Neural cell (in vitro differentiated cells): ENCODE measurements around the gene LSAMP.

ENCODE experiments used
- EP300 ChIP-seq: fragments of 450-650 bp; conservative IDR thresholded peaks from 2 replicates; pipeline ENCODE4 v1.6.1; 2014; ENCODE audit warnings: antibody characterized with exemption, mild to moderate bottlenecking, moderate library complexity; ENCODE audit not compliant: poor library complexity, severe bottlenecking
- EZH2 ChIP-seq: fragments of 200-600, 300-800 bp; shearing (Covaris generic), sonication (generic); IDR thresholded peaks from 2 replicates; pipeline ENCODE4 v1.6.1; 2014; ENCODE audit warnings: antibody characterized with exemption, low read length, borderline replicate concordance, mild to moderate bottlenecking; ENCODE audit not compliant: insufficient read depth, poor library complexity, severe bottlenecking
- RAD21 ChIP-seq: fragments of 450-650 bp; conservative IDR thresholded peaks from 2 replicates; pipeline ENCODE4 v1.6.1; 2014; ENCODE audit warnings: antibody characterized with exemption, mild to moderate bottlenecking, moderate library complexity
- TF ChIP-seq, protein P1 (sequence below): fragments of 450-650 bp; IDR thresholded peaks from 2 replicates; pipeline ENCODE4 v1.5.1; 2014; ENCODE audit warnings: antibody characterized with exemption, mild to moderate bottlenecking, moderate library complexity; ENCODE audit not compliant: poor library complexity, severe bottlenecking

GRCh38 chr3:115855911-115856310 lies 589.4 kb downstream of the LSAMP start:
- TF ChIP-seq, protein P1, sequence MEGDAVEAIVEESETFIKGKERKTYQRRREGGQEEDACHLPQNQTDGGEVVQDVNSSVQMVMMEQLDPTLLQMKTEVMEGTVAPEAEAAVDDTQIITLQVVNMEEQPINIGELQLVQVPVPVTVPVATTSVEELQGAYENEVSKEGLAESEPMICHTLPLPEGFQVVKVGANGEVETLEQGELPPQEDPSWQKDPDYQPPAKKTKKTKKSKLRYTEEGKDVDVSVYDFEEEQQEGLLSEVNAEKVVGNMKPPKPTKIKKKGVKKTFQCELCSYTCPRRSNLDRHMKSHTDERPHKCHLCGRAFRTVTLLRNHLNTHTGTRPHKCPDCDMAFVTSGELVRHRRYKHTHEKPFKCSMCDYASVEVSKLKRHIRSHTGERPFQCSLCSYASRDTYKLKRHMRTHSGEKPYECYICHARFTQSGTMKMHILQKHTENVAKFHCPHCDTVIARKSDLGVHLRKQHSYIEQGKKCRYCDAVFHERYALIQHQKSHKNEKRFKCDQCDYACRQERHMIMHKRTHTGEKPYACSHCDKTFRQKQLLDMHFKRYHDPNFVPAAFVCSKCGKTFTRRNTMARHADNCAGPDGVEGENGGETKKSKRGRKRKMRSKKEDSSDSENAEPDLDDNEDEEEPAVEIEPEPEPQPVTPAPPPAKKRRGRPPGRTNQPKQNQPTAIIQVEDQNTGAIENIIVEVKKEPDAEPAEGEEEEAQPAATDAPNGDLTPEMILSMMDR = no peak
- TF ChIP-seq EZH2 (no peak), EP300 (no peak), RAD21 (no peak)
